Heart right ventricle (tissue), 16 donors: ENCODE results near the gene ABCA7. TPM values are rescaled to one million over a fixed set of nuclear protein-coding genes. Genes with fewer than 3 reads are reported as not detected.

Source experiments
- ATAC-seq, 8 donors: fragments of 200-7000 bp; cut with Tn5 transposase; one replicate each; pipeline ENCODE4 v1.9.1; 2020; ENCODE audit warnings: mild to moderate bottlenecking in 8 of 8, moderate library complexity in 8 of 8, moderate number of reproducible peaks in 1 of 8
- DNase-seq, 2 donors: peaks; one replicate each; pipeline ENCODE4 v3.0.0-alpha.2; 2020
- H3K27ac ChIP-seq, 10 donors: fragments of 200-600 bp; sonication (generic) in 2 of 10; one replicate each; pipeline versions ENCODE4 v1.5.0 to v1.8.0; 2020 to 2022; ENCODE audit warnings: mild to moderate bottlenecking in 3 of 10
- H3K27me3 ChIP-seq, 7 donors: fragments of 200-600 bp; one replicate each; pipeline ENCODE4 v1.8.0; 2021 to 2022; ENCODE audit warnings: mild to moderate bottlenecking in 2 of 7
- H3K36me3 ChIP-seq, 9 donors: fragments of 200-600 bp; sonication (generic) in 1 of 9; one replicate each; pipeline versions ENCODE4 v1.5.0 to v1.8.0; 2020 to 2022; ENCODE audit warnings: mild to moderate bottlenecking in 2 of 9
- H3K4me1 ChIP-seq, 9 donors: fragments of 200-600 bp; sonication (generic) in 1 of 9; one replicate each; pipeline versions ENCODE4 v1.5.0 to v1.8.0; 2020 to 2022; ENCODE audit warnings: mild to moderate bottlenecking in 4 of 9
- H3K4me3 ChIP-seq, 10 donors: fragments of 200-600 bp; sonication (generic) in 2 of 10; one replicate each; pipeline versions ENCODE4 v1.5.0 to v1.8.0; 2020 to 2022; ENCODE audit warnings: mild to moderate bottlenecking in 7 of 10, moderate library complexity in 2 of 10
- H3K9me3 ChIP-seq, 11 donors: fragments of 200-600 bp in 10 of 11; sonication (generic) in 2 of 11; one replicate each; pipeline versions ENCODE4 v1.5.0 to v1.8.0; 2013 to 2022; ENCODE audit warnings: mild to moderate bottlenecking in 2 of 11, control low read depth in 1 of 11, moderate library complexity in 1 of 11
- CTCF ChIP-seq, 9 donors: fragments of 200-600 bp; sonication (generic) in 2 of 9; IDR thresholded peaks; one replicate each; pipeline versions ENCODE4 v1.5.0 to v1.8.0; 2021 to 2022; ENCODE audit warnings: antibody characterized with exemption in 9 of 9, mild to moderate bottlenecking in 5 of 9, moderate library complexity in 1 of 9
- WGBS, 2 donors: extraction: QIAGEN DNeasy Blood & Tissue Kit; methylation state at CpG; one replicate each; pipeline ENCODE4 v1.1.7; 2013; ENCODE audit warnings: inconsistent platforms in 1 of 2; 5-methylcytosine and 5-hydroxymethylcytosine counted together
- intact Hi-C, 10 donors: fragments of 100-400 bp; cut with DNase I; formaldehyde crosslinking; loops; one replicate each; pipeline versions ENCODE4 v1.11.1 to v1.14.2; 2022
- polyA plus RNA-seq, 2 donors: library from polyadenylated mRNA; stranded (reverse); fragments of 200-250 nt; gene quantifications; one replicate each; pipeline ENCODE4 v1.2.3, GENCODE V29; 2013
- total RNA-seq, 10 donors: library from RNA; stranded (reverse); fragmentation: NEBNext Ultra II Directional in 3 of 10; extraction: Animal tissue kit (Norgen Biotek cat#: 25700) in 3 of 10; gene quantifications; one replicate each; pipeline versions ENCODE4 v1.2.1 to v1.2.4, GENCODE V29; 2021 to 2023
- donor health status: Arrhythmogenic right ventricular cardiomyopathy.
- donor health status: ischemic (EF 13 %, LVEDD 7.1; RV severe dilation, severe dysfunction).
- donor health status: healthy with polysubstance abuse.
- donor health status: DM: no; HTN: yes; CAD: no.
- donor health status: DM: no; HTN: no; CAD: no.
- donor health status: ischemic (EF 25% LVEDD 6.9; RV normal size, moderate dysfunction).
- donor health status: ischemic (EF 25% LVEDD 5.7; RV mildly dilated, moderate dysfunction).
- donor health status: healthy.
- donor health status: DM: yes; HTN: yes; CAD: no.
- donor health status: Ischemic cardiomyopathy.
- donor health status: ischemic (EF 35%, LVEDD 5.7; RV mildly dilated, moderate dysfunction).
- donor health status: nonischemic (EF 11% LVEDD 7.7; RV severe dilation, severe dysfunction).
- donor health status: DM: yes; HTN: yes; CAD: no.
- donor health status: PGD.
- donor health status: ischemic (EF 29% LVEDD 5.4; RV normal size, mild dysfunction).
- donor health status: nonischemic (EF 23%, LVEDD 6.1; RV moderate dilation, normal function).

The ABCA7 gene
- total and polyA plus RNA-seq, 12 donors, result 2.7 to 23.4 (median 5.6) TPM

- 96% methylated on average over 5 of the region's 5 CpGs for WGBS, 2 donors
- H3K27ac ChIP-seq, result no peak overlapping the region
- ATAC-seq, result no peak
- H3K4me3 ChIP-seq, result no peak overlapping the region
- no peak for DNase-seq
- peaks cover 0 to 65% (median 34%) of the 10 kb centered on the region in 11 donors for H3K9me3 ChIP-seq
- intact Hi-C loops, result no loop called here
- no peaks in the 10 kb centered on the region for H3K4me1 ChIP-seq
- peaks cover 0 to 39% (median 0%) of the 10 kb centered on the region in 9 donors for H3K36me3 ChIP-seq
- H3K27me3 ChIP-seq, result no peaks in the 10 kb centered on the region
- no peak for TF ChIP-seq CTCF (IDR thresholded peaks at IDR 0.05)
Observed at GRCh38 chr19:1058112-1058511, 18.2 kb downstream of the ABCA7 start.

GRCh38 chr19:1060689-1061088, 20.8 kb downstream of the ABCA7 start:
- no peak for ATAC-seq
- Histone ChIP-seq H3K27me3 (peaks cover 0 to 22% (median 15%) of the 10 kb centered on the region in 7 donors), H3K4me1 (peaks cover 0 to 14% (median 11%) of the 10 kb centered on the region in 9 donors), H3K36me3 (peaks cover 0 to 38% (median 0%) of the 10 kb centered on the region in 9 donors), H3K4me3 (no peak overlapping the region), H3K9me3 (peaks cover 0 to 52% (median 33%) of the 10 kb centered on the region in 11 donors), H3K27ac (no peak overlapping the region)
- WGBS, 2 donors, result 88 to 90% methylated on average over 5 of the region's 5 CpGs
- intact Hi-C loops, result no loop called here
- TF ChIP-seq CTCF (IDR thresholded peaks at IDR 0.05), result no peak
- no peak for DNase-seq

DNA sequence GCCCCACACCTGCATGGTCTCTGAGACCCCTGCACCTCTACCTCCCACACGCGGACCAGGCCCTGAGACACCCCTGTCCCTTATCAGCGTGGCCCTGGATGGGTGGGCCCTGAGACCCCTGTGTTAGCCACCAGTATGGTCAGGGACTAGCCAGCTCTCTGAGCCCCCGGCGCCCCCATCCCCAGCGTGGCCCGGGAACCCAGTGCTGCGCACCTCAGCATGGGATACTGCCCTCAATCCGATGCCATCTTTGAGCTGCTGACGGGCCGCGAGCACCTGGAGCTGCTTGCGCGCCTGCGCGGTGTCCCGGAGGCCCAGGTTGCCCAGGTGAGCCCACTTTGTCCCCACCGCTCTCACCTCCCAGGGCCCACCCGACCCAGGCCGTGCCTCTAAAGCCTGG, 22.1 kb downstream of the ABCA7 start:
- peaks cover 3 to 35% (median 28%) of the 10 kb centered on the region in 7 donors for H3K27me3 ChIP-seq
- 82 to 94% methylated on average over 20 of the region's 20 CpGs for WGBS, 2 donors
- no peak for DNase-seq
- ATAC-seq, result no peak
- intact Hi-C loops, result no loop called here
- TF ChIP-seq CTCF (IDR thresholded peaks at IDR 0.05), result no peak
- no peak overlapping the region for H3K27ac ChIP-seq
- peaks cover 6 to 26% (median 19%) of the 10 kb centered on the region in 9 donors for H3K4me1 ChIP-seq
- H3K36me3 ChIP-seq, result peaks cover 0 to 25% (median 0%) of the 10 kb centered on the region in 9 donors
- H3K9me3 ChIP-seq, result peaks cover 0 to 39% (median 20%) of the 10 kb centered on the region in 11 donors
- H3K4me3 ChIP-seq, result no peak overlapping the region

- ATAC-seq, result no peak
- peaks cover 0 to 33% (median 15%) of the 10 kb centered on the region in 11 donors for H3K9me3 ChIP-seq
- H3K27ac ChIP-seq, result no peak overlapping the region
- no peak for TF ChIP-seq CTCF (IDR thresholded peaks at IDR 0.05)
- H3K4me1 ChIP-seq, result peaks cover 10 to 31% (median 24%) of the 10 kb centered on the region in 9 donors
- no peak overlapping the region for H3K4me3 ChIP-seq
- WGBS, 2 donors, result 77 to 93% methylated on average over 15 to 17 of the region's 17 CpGs
- peaks cover 8 to 40% (median 33%) of the 10 kb centered on the region in 7 donors for H3K27me3 ChIP-seq
- H3K36me3 ChIP-seq, result peaks cover 0 to 20% (median 0%) of the 10 kb centered on the region in 9 donors
- intact Hi-C loops, result no loop called here
- no peak for DNase-seq
Observed at GRCh38 chr19:1062387-1063029, 22.6 kb downstream of the ABCA7 start.
